Measurements from ENCODE around the gene CBX2. TPM values are rescaled to one million over a fixed set of nuclear protein-coding genes. Genes with fewer than 3 reads are reported as not detected.

CBX2 gene
- total RNA-seq, 1 donor from 2014 or later: 3.5 TPM

DNA sequence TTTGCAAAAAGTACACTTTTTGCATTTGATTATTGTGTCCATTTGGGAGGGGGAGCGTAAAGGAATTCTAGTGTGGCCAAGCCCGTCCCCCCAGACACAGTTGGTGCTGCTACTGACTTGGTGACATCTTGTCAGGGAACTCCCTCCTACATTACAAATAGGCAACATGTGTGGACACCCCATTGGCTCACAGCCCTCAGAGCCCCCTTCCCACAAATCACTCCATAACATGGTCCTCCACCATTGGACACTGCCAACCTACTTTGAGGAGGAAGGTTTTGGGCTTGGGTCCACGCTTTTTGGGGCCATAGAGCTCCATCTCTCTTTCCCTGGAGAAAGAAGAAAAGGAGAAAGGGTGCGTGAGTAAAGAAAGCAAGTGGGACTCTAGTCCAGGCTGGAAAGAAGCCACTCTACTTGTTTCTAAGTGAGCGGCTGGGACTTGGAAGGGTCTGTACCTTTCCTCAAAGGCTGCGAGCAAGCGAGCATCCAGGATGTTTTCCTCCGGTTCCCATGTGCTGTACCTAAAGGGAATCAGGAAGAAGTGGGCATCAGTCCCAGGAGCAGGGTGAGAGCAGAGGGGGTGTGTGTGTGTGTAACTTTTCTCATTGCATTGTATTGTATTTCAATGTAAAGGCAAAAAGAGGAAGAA, 18.0 kb downstream of the CBX2 start:
- DNase-seq (ENCODE audit: low spot score): no peak
- intact Hi-C loops (cut with DNase I): loop anchor here (2.0 to 5.0 kb wide), 2 partner anchors 47 to 351 kb away; partner anchors contain the start of gene EIF4A3

DNA sequence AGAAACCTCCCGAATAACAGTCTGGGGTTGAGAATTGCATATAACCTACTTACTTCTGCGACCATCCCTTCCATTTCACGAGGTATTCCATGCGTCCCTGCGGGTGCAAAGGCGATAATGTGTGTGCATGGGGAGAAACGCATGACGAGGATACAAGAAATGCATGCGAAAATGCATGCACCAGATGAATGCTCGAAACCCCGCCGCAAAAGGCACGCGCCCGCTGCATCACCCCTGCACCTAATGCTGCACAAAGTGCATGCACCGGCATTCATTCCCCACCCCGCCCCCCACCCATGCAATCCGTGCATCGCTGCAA, 18.5 kb downstream of the CBX2 start:
- DNase-seq (ENCODE audit: low spot score): no peak
- intact Hi-C loops (cut with DNase I): loop anchor here (2.0 to 5.0 kb wide), 2 partner anchors 46 to 351 kb away; partner anchors contain the start of gene EIF4A3

DNA sequence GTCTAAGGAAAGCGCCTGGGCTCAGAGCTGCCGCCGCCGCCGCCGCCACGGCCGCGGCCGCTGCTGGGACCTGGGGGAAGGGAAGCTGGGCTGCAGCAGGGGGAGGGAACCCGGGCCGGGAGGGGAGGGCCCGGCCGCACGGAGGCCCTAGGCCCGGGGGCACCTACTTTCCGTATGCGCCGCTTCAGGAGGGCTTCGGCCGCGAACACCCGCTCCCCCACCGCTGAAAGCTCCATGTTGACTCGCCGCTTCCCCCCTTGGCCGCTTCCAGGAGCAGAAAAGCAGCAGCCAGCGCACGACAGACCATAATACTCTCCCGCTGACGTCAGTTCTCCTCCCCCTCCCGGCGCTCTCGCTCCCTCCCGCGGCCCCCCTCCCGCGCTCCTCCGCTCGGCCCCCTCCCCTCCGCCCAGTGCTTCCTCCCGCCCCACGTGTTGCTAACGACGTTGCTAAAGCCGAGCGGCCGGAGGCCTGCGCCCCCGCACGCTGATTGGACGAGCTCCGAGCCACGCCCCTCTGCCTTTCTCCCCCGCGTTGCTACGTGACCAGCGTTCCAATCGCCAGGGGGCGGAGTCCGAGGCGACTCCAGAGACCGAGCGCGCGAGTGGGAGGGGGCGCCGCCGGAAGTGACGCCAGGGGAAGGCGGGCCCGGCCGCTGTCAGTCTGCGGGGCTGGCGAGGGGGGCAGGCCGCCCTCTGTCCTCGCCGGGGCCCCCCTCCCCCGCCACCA, 19.0 kb downstream of the CBX2 start, which contains the start of gene CBX8:
TSS of gene CBX8 (minus strand) at position 315 of the 729 bp plus-strand sequence. CDS start at position 236, 79 bp downstream.
- DNase-seq (ENCODE audit: low spot score): peak; percentile 100
- intact Hi-C loops (cut with DNase I): loop anchor here (2.0 to 5.0 kb wide), 2 partner anchors 46 to 350 kb away; partner anchors contain the start of gene EIF4A3

DNA sequence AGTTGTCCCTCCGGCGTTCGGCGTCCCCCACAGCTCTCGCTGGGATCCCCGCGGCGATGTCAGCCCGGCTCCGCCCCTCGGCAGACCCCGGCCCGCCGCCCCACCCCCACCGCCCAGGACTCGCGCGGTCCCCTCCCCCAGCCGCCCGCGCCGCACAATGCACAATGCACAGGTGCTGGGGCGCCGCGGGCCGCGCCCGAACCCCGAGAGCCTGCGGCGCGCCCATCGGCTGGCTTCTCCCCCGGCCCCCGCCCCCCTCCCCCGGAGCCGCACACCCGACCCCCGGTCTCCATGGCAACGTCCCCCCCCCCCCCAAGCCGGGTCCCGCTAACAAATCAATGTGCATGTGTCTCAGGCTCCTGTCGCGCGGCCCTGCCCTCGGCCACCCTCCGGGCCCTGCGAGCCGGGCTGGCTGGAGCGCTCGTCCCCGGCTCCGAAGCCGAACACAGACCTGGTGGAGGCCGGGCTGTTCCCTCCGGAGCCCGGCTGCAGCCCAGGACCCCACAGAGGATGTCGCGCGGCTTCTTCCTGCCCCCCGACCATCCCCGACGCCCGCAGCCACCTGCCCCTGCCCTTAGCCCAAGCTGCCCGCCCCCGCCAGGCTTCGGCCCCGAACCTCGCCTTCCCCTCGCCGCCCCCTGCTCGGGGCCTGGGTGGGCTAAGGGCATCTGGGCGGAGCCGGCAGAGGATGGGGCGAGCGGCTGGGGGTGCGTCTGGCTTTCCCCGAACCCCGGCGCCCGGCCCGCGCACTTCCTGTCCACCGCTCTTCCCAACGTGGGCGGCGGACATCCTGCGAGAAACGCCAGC, 19.7 kb downstream of the CBX2 start:
- DNase-seq (ENCODE audit: low spot score): no peak
- intact Hi-C loops (cut with DNase I): loop anchor here (2.0 to 5.0 kb wide), 2 partner anchors 45 to 350 kb away; partner anchors contain the start of gene EIF4A3

DNA sequence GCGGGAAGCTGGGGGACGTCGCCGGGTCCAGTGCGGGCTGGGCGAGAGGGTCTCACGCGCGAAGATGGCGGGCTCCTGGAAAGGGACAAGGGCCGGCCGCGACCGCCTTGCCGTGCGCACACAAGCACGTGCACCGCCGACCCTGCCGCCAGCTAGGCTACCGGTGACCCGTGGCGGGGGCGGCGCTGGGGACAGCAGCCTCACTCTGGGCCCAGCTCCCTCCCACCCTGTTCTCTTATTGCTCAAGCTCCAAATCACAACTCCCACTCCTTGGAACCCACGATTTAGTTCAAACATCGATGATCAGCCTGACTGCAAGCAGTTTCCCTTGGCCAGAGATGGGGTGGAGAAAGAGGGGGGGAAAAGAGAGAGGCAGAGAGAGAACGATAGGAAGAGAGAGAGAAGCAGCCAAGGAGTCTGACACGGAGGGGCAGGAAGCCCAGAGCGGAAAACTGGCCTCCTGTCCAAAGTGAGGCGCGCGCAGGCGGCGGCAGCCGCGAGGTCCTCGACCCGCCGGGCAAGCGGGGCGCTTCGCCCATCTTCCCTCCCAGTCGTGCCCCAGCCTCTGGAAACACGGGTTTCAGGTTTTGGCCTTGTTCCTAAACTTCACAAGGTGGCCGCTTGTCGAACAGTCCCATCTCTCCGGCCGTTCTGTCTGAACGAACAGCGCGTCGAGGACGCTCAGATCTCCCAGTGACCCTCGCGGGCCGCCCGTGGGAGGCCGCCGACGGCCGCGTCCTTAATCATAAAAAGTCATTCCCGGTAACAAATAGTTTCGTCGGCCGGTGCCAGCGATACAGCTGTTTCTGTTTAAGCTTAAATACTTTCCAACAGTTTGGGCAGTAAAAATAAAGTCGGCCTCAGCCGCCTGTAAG, 20.6 kb downstream of the CBX2 start:
- intact Hi-C loops (cut with DNase I): loop anchor here (5.0 kb wide), 1 partner anchor 349 kb away; the partner anchor contains the start of gene EIF4A3
- DNase-seq (ENCODE audit: low spot score): no peak

DNA sequence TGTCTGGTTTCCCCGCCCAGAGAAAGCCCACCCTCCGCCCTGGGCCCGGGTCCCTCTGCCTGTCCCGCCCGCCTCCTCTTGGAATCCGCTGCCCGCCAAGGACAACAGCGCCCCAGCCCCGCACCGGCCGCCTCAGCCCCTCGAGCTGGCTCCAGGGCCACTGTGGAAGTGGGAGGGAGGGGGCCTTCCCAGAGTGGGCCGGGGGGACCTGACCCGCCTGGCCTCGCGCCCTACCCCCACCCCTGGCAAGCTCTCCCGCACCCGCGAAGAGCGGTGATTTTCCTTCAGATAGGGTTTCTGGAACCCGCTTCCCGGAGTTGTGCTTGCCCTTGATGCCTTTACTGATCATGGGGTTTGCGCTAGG, 21.2 kb downstream of the CBX2 start:
- intact Hi-C loops (cut with DNase I): loop anchor here (5.0 kb wide), 1 partner anchor 348 kb away; the partner anchor contains the start of gene EIF4A3
- DNase-seq (ENCODE audit: low spot score): no peak

DNA sequence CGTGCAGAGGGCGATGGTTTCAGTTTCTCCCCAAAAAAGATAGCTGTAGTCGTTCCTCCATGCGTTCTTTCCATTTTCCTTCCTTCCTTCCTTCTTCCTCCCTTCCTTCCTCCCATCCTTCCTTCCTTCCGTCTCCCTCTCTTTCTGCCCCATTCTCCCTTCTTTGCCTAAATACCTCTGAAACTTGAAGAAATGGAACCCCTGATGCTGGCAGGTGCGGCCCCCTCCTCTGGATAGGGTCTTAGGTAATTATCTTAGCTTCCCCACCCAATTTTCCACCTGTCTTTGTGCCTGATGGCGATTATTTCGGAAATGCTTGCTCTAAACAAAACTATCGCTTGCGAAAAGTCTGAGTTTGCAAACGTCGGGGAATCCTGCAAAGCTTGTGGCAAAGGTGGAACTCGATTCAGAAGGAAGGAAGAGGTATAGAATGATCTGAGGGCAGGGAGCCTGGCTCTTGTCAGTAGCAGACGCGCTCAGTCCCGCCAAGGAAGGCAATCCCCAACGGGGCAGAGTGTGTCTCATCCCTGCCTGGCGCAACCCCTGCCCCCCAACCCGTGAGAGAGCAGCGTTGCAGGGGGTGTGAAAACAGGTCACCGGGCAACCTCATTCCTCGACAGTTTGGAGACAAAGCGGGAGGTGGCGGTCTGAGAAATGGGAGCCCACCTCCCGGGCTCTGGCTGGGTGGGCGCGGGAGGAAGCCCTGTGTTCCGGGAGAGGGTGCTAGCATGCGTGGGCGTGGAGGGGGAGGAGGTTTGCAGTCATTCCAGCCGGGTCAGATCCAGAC, 21.8 kb downstream of the CBX2 start:
- DNase-seq (ENCODE audit: low spot score): no peak
- intact Hi-C loops (cut with DNase I): loop anchor here (5.0 kb wide), 2 partner anchors 52 to 348 kb away; partner anchors contain the start of gene EIF4A3

DNA sequence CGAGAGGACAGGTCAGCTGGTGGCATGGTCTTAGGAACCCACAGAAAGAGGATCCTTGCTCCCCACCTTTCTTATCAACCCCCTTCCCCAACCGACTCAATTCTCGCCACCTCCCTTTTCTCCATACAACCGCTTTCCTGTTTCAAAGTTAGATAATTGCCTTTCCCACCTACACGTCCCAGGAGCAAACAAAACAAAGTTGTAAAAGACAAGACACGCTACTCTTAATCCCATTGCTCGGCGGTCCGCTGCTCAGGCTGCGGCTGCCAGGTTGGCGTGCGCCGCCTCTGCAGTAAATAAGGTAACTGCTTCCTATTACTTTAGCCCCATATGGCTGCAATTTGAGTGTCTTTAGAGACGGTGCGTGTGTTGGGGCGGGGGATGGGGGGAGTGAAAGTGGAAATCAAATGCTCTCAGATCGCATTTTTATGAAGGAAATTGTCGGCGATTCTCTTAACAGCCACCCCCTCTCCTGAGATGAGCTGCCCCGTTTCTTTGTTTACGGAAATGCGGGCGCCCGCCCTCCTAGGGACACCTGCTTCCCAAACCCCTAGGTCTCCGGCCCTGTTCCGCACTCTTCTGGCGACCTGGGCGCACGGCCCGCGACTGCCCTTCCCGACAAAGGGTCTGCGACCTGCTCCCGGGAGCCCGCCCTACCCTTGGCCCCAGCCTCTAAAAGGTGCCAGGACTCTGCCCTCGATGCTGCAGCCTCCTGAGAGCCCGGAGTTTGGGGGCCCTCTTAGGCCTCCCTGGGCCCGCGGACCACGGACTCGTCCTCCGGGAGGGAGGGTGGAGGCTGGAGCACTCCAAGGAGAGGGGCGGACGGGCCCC, 22.6 kb downstream of the CBX2 start:
- intact Hi-C loops (cut with DNase I): loop anchor here (5.0 kb wide), 1 partner anchor 53 kb away; no protein-coding TSS in a partner anchor
- DNase-seq (ENCODE audit: low spot score): no peak

DNA sequence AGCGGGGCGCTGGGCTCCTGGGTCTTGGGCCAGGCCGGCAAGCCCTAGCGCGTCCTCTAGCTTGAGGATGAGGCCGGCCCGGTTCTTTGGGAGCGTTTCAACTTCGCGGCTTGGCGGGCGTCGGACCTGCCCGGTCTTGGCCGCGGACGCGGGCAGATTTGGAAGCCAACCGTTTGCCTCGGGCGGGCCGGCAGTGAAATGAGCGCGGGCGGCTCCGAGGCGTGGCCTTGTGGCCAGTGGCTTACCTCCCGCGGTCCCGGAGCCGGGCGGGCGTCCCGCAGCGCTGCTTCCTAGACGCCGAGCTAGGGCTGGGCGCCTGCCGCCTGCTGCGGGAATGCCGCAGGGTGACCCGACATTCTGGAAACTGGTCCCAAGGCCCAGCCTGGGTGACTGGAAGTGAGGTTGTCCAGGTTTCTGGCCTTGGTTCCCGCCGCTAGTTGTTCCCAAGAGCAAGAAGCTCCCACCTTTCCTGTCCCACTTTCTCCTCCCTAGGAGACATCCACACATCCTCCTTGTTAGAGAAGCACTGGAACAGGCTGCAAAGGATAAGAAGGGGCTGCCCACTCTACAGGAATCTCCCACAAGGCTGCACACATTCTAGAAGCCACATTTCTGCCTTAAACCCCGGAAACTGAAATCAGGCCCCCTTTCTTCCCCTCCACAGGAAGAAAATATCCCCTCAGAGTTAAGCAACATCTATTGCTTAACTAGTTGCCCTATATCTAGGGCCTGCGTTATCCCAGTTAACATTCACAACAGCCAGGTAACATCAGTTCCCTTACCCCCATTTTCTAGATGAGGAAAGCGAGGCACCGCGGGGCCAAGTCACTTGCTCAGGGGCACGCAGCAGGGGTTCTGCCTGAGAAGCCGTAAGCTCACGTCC, 23.4 kb downstream of the CBX2 start:
- intact Hi-C loops (cut with DNase I): loop anchor here (5.0 kb wide), 1 partner anchor 54 kb away; no protein-coding TSS in a partner anchor
- no peak for DNase-seq (ENCODE audit: low spot score)

DNA sequence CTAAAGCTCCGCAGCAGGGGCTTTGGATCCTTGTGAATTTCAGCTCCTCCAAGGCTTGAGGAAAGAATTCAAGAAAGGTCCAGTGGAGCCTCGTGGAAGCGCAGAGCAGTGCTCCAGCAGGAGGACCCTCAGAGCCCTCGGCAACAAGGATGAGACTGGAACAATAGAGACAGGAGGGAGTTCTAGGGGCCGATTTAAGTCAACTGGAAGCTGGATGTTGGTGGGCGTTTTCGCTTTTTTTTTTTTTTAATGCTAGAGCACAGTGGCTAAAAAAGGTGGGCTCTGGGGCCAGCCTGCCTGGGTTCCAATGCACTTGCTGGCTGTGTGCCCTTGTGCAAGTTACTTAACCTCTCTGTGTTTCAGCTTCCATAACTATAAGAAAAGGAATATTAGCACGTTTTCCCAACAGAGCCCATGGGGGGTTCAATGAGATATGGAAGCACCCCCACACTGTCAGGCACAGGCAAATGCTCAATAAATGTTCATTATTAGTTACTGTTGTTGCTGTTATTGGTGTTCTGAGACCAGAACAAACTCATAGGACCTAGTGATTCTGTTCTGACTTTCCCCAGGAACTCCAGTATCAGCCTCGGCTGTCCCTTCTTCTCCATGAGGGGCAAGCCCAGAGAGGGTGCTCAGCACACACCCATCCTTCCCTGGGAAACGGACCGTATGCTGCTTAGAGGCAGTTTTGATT, 24.2 kb downstream of the CBX2 start:
- intact Hi-C loops (cut with DNase I): loop anchor here (5.0 kb wide), 1 partner anchor 55 kb away; no protein-coding TSS in a partner anchor
- no peak for DNase-seq (ENCODE audit: low spot score)

DNA sequence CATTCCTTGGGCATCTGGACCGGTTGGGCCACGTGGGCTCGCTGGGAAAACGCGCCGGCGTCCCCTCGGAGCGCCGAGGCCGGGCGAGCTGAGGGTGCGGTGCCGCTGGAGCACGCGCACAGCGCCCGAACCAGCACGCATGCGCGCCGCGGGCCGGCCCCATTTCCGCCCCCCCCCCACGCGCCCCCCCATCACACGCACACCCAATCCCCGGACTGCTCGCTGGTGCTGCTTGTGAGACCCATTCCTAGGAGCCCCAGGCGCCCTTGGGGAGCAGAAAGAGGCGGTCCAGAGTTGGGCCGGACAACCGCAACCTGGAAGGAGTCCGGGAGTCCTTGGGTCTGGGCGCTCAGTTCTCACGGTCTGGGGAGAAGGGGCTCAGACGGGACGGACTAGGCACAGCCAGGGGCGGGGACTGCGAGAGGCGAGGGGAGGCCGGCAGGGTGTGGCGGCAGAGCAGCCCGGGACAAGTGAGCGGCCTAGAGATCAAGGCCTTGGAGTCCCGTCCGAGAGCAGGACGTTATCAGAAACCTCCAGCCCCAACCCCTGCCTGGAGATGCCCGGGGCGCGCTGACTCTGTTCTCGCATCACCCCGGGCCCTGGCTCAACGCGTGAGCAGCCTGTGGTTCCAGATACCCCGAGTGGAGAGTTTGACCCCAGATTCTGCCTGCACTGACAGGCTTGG, 24.9 kb downstream of the CBX2 start:
- no peak for DNase-seq (ENCODE audit: low spot score)
- intact Hi-C loops (cut with DNase I): loop anchor here (5.0 kb wide), 1 partner anchor 56 kb away; no protein-coding TSS in a partner anchor

DNA sequence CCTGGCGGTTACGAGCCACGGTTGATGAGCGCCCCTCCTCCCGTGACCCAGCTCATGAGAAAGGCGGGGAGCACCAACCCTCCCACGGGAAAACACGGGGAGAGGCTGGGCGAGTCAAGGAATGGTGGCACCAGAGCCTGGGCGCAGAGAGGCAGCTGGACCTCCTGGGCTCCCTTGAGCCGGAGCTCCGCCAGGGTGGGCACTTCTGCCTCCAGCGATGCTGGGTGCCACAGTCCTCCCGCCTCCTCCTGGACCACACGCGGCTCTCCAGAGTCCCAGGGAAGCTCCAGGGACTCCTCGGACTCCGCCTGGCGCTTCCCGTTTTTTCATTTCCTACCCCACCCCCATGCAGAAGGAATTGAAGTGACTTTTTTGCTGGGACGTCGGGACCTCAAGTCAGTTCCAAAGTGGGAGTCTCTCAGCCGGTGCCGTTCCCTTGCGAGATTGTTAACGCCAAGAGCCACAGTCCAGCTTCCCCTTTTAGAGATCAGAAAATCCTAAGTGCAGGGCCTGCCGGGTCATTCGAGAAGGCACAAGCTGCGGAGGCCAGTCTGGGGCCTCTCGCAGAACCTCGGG, 25.6 kb downstream of the CBX2 start:
- DNase-seq (ENCODE audit: low spot score): no peak
- intact Hi-C loops (cut with DNase I): loop anchor here (5.0 kb wide), 1 partner anchor 56 kb away; no protein-coding TSS in a partner anchor

DNA sequence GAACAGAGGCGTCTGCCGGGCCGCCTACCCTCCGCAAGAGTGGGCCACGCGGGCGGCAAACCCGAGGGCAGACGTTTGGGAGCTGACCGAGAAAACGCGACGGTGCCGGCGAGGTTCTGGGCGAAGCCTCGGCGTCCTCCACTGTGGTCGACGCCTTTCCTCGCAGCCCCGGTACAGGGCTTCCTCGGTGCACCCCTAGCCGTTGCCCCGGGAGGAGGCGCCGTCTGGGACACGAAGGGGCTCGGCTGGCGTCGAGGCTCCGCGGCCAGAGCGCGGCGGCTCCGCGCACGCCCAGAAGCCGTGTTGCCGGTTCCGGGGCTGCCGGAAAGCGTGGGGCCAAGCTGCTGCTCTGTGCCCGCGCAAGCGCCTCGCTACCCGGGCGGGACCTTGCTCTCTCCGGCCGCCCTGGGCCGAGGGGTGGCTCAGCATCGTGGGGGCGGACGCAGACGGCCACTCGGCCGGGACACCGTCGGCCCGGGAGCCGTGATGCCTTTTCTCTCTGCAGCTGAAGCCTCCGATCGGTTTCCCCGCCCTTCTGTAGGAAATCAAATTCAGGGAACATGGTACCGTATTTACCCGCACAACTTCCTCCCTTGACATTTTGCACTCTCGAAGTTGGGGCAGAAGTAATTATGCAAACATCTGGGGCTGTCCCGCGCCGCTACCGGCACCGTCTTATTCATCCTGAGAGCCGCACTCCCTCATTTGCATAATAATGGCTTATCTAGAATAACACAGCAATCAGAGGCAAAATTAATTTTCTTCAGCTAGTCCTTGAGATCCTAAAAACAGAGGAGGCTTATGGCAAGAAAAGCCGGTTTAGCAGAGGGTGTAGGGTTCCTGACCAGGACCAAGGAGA, 26.3 kb downstream of the CBX2 start:
- intact Hi-C loops (cut with DNase I): loop anchor here (5.0 kb wide), 1 partner anchor 57 kb away; no protein-coding TSS in a partner anchor
- DNase-seq (ENCODE audit: low spot score): no peak
